Fibroblast of lung (primary cell): ENCODE data around the gene ALDH1L1. TPM values are rescaled to one million over a fixed set of nuclear protein-coding genes. Genes with fewer than 3 reads are reported as not detected.

Source experiments
- DNase-seq, 2 donors: peaks; one replicate each; pipeline versions ENCODE4 v3.0.0 to v3.0.0-alpha.2; 2010; ENCODE audit warnings: low read depth in 2 of 2
- H2AFZ ChIP-seq: 2 replicates; pipeline ENCODE4 v1.5.1; 2012; ENCODE audit warnings: low read length, control low read depth, inconsistent platforms
- H3K27ac ChIP-seq: 2 replicates; pipeline ENCODE4 v1.5.1; 2011; ENCODE audit warnings: low read length, control low read depth; ENCODE audit not compliant: insufficient read depth
- H3K27me3 ChIP-seq: 2 replicates; pipeline ENCODE4 v1.5.1; 2011; ENCODE audit warnings: mild to moderate bottlenecking, low read length; ENCODE audit not compliant: control insufficient read depth, insufficient read depth
- H3K36me3 ChIP-seq: 2 replicates; pipeline ENCODE4 v1.5.1; 2011; ENCODE audit warnings: low read length; ENCODE audit not compliant: control insufficient read depth, insufficient read depth
- H3K4me1 ChIP-seq: 2 replicates; pipeline ENCODE4 v1.5.1; 2011; ENCODE audit warnings: low read length; ENCODE audit not compliant: control insufficient read depth, insufficient read depth; ENCODE audit errors: extremely low read depth
- H3K4me2 ChIP-seq: 2 replicates; pipeline ENCODE4 v1.5.1; 2011; ENCODE audit warnings: low read length, control low read depth; ENCODE audit not compliant: insufficient read depth; ENCODE audit errors: extremely low read depth
- H3K4me3 ChIP-seq, 4 experiments: fragments of 200-600 bp in 1 of 4; sonication (generic) in 1 of 4; replicated peaks in 1 of 4; 2 replicates each; pipeline ENCODE4 v1.5.1; 2011 to 2016; ENCODE audit warnings: low read length in 4 of 4, low read depth in 3 of 4, mild to moderate bottlenecking in 3 of 4, control low read depth in 2 of 4, inconsistent platforms in 1 of 4, mixed read lengths in 1 of 4; ENCODE audit not compliant: insufficient read depth in 1 of 4; ENCODE audit errors: control extremely low read depth in 1 of 4
- H3K79me2 ChIP-seq: 2 replicates; pipeline ENCODE4 v1.5.1; 2012; ENCODE audit warnings: mild to moderate bottlenecking, low read length, inconsistent platforms; ENCODE audit not compliant: control insufficient read depth, insufficient read depth
- H3K9ac ChIP-seq: 2 replicates; pipeline ENCODE4 v1.5.1; 2011; ENCODE audit warnings: mild to moderate bottlenecking, low read length, control low read depth; ENCODE audit not compliant: insufficient read depth
- H3K9me3 ChIP-seq: 2 replicates; pipeline ENCODE4 v1.5.1; 2012; ENCODE audit warnings: low read depth, low read length; ENCODE audit not compliant: control insufficient read depth, insufficient read depth
- H4K20me1 ChIP-seq: 2 replicates; pipeline ENCODE4 v1.5.1; 2011; ENCODE audit warnings: low read length; ENCODE audit not compliant: control insufficient read depth, insufficient read depth; ENCODE audit errors: extremely low read depth
- EZH2 ChIP-seq: IDR thresholded peaks from 2 replicates; pipeline ENCODE4 v1.5.1; 2012; ENCODE audit warnings: low read length, control low read depth, mild to moderate bottlenecking; ENCODE audit errors: missing control alignments
- polyA plus RNA-seq, 2 donors: library from polyadenylated mRNA; depleted of rRNA in 1 of 2; stranded (reverse) in 1 of 2; unstranded in 1 of 2; fragments of >200 nt; gene quantifications; 2 replicates each; pipeline ENCODE4 v1.2.1, GENCODE V29; 2011 to 2012; ENCODE audit warnings: missing spikeins in 1 of 2
- total RNA-seq: library from RNA; depleted of rRNA; stranded (reverse); fragments of >200 nt; gene quantifications from 2 replicates; pipeline ENCODE4 v1.2.1, GENCODE V29; 2014
- TF ChIP-seq, protein P1 (sequence below), 2 donors: IDR thresholded peaks in 1 of 2; conservative IDR thresholded peaks in 1 of 2; 1 replicate in 1 of 2; 2 replicates in 1 of 2; pipeline ENCODE4 v1.5.1; 2011 to 2012; ENCODE audit warnings: low read length in 2 of 2, control low read depth in 1 of 2, inconsistent platforms in 1 of 2, low read depth in 1 of 2, mild to moderate bottlenecking in 1 of 2

ALDH1L1 gene
- total and polyA plus RNA-seq, 2 donors (not counting 1 experiment from before 2014, with no cell fraction given): not detected

DNA sequence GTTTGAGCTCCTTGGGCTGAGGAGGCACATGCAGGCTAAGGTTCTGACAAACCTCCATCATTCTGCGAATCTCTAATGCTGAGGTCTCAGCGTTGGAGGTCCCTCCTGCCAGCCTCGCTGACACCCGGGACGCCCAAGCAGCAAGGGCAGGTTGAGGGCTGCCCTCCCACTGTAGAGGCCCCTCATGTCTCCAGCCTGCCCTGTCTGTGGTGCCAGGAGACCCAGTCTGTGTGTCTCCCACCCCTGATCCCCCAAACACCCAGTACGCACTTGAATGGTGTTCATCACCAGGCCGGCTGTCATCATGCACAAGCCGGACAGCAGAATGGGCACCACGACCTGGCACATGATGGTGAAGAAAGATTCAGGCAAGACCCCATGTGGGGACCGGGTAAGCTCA is 124.3 kb downstream of the ALDH1L1 start:
- no peak overlapping the region for H3K4me3 ChIP-seq
- no peak overlapping the region for H3K4me2 ChIP-seq
- no peaks in the 10 kb centered on the region for H4K20me1 ChIP-seq
- H3K36me3 ChIP-seq: no peaks in the 10 kb centered on the region
- H3K27ac ChIP-seq: no peak overlapping the region
- no peaks in the 10 kb centered on the region for H3K27me3 ChIP-seq
- no peaks in the 10 kb centered on the region for H3K79me2 ChIP-seq
- H2AFZ ChIP-seq: no peak overlapping the region
- no peak overlapping the region for H3K9ac ChIP-seq
- no peak for TF ChIP-seq EZH2
- TF ChIP-seq, protein P1, sequence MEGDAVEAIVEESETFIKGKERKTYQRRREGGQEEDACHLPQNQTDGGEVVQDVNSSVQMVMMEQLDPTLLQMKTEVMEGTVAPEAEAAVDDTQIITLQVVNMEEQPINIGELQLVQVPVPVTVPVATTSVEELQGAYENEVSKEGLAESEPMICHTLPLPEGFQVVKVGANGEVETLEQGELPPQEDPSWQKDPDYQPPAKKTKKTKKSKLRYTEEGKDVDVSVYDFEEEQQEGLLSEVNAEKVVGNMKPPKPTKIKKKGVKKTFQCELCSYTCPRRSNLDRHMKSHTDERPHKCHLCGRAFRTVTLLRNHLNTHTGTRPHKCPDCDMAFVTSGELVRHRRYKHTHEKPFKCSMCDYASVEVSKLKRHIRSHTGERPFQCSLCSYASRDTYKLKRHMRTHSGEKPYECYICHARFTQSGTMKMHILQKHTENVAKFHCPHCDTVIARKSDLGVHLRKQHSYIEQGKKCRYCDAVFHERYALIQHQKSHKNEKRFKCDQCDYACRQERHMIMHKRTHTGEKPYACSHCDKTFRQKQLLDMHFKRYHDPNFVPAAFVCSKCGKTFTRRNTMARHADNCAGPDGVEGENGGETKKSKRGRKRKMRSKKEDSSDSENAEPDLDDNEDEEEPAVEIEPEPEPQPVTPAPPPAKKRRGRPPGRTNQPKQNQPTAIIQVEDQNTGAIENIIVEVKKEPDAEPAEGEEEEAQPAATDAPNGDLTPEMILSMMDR (conservative IDR thresholded peaks at IDR 0.05 in 1 of 2, IDR thresholded peaks at IDR 0.05 in 1 of 2; ENCODE audit: low read depth in 1 of 2, low read length in 2 of 2): no peak
- H3K4me1 ChIP-seq: no peaks in the 10 kb centered on the region
- no peak for DNase-seq
- no peaks in the 10 kb centered on the region for H3K9me3 ChIP-seq

DNA sequence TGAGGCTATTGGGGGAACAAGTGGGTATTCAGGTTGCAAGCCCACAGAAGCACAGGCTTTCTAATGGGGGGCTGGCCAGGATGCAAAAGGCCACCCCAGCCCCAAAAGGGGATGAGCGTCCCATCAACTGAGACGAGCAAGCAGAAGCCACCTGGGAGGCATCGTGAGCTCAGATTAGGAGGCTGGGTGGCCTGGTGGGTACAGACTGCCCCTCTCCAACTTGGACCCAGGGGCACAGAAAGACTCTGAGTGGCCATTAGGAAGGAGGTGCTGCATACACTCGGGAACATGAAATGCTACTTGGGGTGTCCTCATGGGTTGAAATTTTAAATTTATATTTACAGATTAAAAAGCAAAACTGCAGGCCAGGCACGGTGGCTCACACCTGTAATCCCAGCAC is 125.5 kb downstream of the ALDH1L1 start:
- no peaks in the 10 kb centered on the region for H3K4me1 ChIP-seq
- TF ChIP-seq, protein P1 (conservative IDR thresholded peaks at IDR 0.05 in 1 of 2, IDR thresholded peaks at IDR 0.05 in 1 of 2; ENCODE audit: low read depth in 1 of 2, low read length in 2 of 2): no peak
- TF ChIP-seq EZH2: no peak
- no peak overlapping the region for H3K9ac ChIP-seq
- H3K4me2 ChIP-seq: no peak overlapping the region
- H3K27me3 ChIP-seq: no peaks in the 10 kb centered on the region
- DNase-seq: no peak
- no peak overlapping the region for H3K4me3 ChIP-seq
- H3K9me3 ChIP-seq: no peaks in the 10 kb centered on the region
- no peaks in the 10 kb centered on the region for H3K36me3 ChIP-seq
- H3K79me2 ChIP-seq: no peaks in the 10 kb centered on the region
- no peak overlapping the region for H3K27ac ChIP-seq
- no peaks in the 10 kb centered on the region for H4K20me1 ChIP-seq
- no peak overlapping the region for H2AFZ ChIP-seq

DNA sequence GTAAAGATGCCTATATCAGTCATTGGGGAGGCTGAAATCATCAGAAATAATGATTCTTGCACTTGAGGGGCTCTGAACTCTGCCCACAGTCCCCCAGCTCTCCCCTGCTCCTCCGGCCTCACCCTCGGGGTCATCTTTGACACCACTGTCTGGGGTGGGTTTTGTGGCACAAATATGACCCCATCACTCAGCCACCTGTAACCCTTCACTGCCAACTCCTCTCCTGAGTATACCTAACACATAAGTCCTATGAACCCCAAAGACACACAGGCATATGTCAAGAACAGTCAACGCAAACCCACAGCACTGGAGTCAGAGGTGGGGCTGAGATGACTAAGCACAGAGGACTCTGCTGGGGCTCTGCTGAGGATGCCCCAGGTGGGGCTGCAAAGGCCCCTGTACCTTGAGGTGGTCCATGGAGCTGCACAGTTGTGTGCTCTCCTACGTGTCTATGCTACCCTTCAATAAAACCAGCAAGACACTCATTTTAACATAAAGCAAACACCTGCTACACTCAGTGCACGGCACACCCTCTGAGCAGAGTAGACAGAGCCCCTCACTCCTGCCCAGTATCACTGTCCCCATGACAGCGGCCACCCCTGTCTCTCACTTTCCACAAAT is 126.3 kb downstream of the ALDH1L1 start:
- no peak overlapping the region for H3K4me2 ChIP-seq
- no peaks in the 10 kb centered on the region for H3K36me3 ChIP-seq
- H3K4me1 ChIP-seq: no peaks in the 10 kb centered on the region
- no peak overlapping the region for H2AFZ ChIP-seq
- no peak overlapping the region for H3K27ac ChIP-seq
- H3K9me3 ChIP-seq: no peaks in the 10 kb centered on the region
- DNase-seq: no peak
- no peaks in the 10 kb centered on the region for H4K20me1 ChIP-seq
- no peak overlapping the region for H3K4me3 ChIP-seq
- TF ChIP-seq EZH2: no peak
- H3K9ac ChIP-seq: no peak overlapping the region
- H3K27me3 ChIP-seq: no peaks in the 10 kb centered on the region
- no peaks in the 10 kb centered on the region for H3K79me2 ChIP-seq

Other genes with a start within 250 kb of the ALDH1L1 start
- gene ROPN1B, start 211.4 kb downstream of the ALDH1L1 start, total RNA-seq: not detected in 2 replicates
- gene ROPN1B, start 211.4 kb downstream of the ALDH1L1 start, polyA plus RNA-seq: not detected in 2 replicates
- 49.4 and 52.4 TPM in 2 replicates for gene SLC41A3, start 96.5 kb downstream of the ALDH1L1 start, total RNA-seq
- 34.1 and 52.8 TPM in 2 replicates for gene SLC41A3, start 96.5 kb downstream of the ALDH1L1 start, polyA plus RNA-seq
- 4.1 and 6.4 TPM in 2 replicates for gene KLF15, start 176.8 kb upstream of the ALDH1L1 start, total RNA-seq
- gene KLF15, start 176.8 kb upstream of the ALDH1L1 start, polyA plus RNA-seq: 0.15 and 1.0 TPM in 2 replicates
- gene CFAP100, start 214.3 kb upstream of the ALDH1L1 start, total RNA-seq: not detected in 2 replicates
- gene CFAP100, start 214.3 kb upstream of the ALDH1L1 start, polyA plus RNA-seq: not detected in 2 replicates